Epithelial cell of proximal tubule (primary cell): ENCODE data around the gene ZBTB7A. TPM values are rescaled to one million over a fixed set of nuclear protein-coding genes. Genes with fewer than 3 reads are reported as not detected.

Source experiments
- DNase-seq: peaks from one replicate; pipeline ENCODE4 v3.0.0-alpha.2; 2011; ENCODE audit warnings: low read depth
- H3K4me3 ChIP-seq: 2 replicates; pipeline ENCODE4 v1.5.1; 2011; ENCODE audit warnings: low read depth, mild to moderate bottlenecking, low read length
- CTCF ChIP-seq: conservative IDR thresholded peaks from 2 replicates; pipeline ENCODE4 v1.5.1; 2012; ENCODE audit warnings: low read depth, mild to moderate bottlenecking, low read length
- total RNA-seq: library from RNA; depleted of rRNA; stranded (reverse); fragments of >200 nt; gene quantifications from 2 replicates; pipeline ENCODE4 v1.2.3, GENCODE V29; 2015

Gene ZBTB7A
- total RNA-seq, 1 donor from 2014 or later = 22.1 TPM

GRCh38 chr19:4046362-4046691, 20.4 kb downstream of the ZBTB7A start:
- no peak for TF ChIP-seq CTCF
- no peak for DNase-seq
- H3K4me3 ChIP-seq = no peak overlapping the region

- TF ChIP-seq CTCF = no peak
- H3K4me3 ChIP-seq = no peak overlapping the region
- DNase-seq = no peak
Observed at GRCh38 chr19:4045597-4046361, 20.9 kb downstream of the ZBTB7A start.

GRCh38 chr19:4044990-4045465, 21.7 kb downstream of the ZBTB7A start:
- H3K4me3 ChIP-seq = no peak overlapping the region
- TF ChIP-seq CTCF = no peak
- no peak for DNase-seq

- no peak overlapping the region for H3K4me3 ChIP-seq
- no peak for TF ChIP-seq CTCF
- no peak for DNase-seq
Observed at GRCh38 chr19:4043966-4044715, 22.6 kb downstream of the ZBTB7A start.

GRCh38 chr19:4043401-4043800, 23.3 kb downstream of the ZBTB7A start:
- no peak for DNase-seq
- TF ChIP-seq CTCF = no peak
- no peak overlapping the region for H3K4me3 ChIP-seq

GRCh38 chr19:4042731-4043082, 24.0 kb downstream of the ZBTB7A start:
- H3K4me3 ChIP-seq = no peak overlapping the region
- no peak for TF ChIP-seq CTCF
- no peak for DNase-seq
